Spleen (tissue), 11 donors: ENCODE measurements around the gene EPB41L4B. TPM values are rescaled to one million over a fixed set of nuclear protein-coding genes. Genes with fewer than 3 reads are reported as not detected.

Experiments
- DNase-seq: peaks from one replicate; pipeline ENCODE4 v3.0.0-alpha.2; 2020
- H3K27ac ChIP-seq, 8 donors: fragments of 200-600 bp; sonication (generic) in 7 of 8; 1 replicate in 4 of 8; 2 replicates in 4 of 8; pipeline versions ENCODE4 v1.5.0 to v1.8.0; 2016 to 2021; ENCODE audit warnings: inconsistent platforms in 4 of 8, mild to moderate bottlenecking in 4 of 8, moderate library complexity in 1 of 8
- H3K27me3 ChIP-seq, 7 donors: fragments of 200-600 bp; sonication (generic) in 6 of 7; replicated peaks in 1 of 7; 1 replicate in 4 of 7; 2 replicates in 3 of 7; pipeline versions ENCODE4 v1.5.0 to v1.8.0; 2016 to 2021; ENCODE audit warnings: inconsistent platforms in 3 of 7, mild to moderate bottlenecking in 1 of 7
- H3K36me3 ChIP-seq, 6 donors: fragments of 200-600 bp; sonication (generic) in 5 of 6; 1 replicate in 4 of 6; 2 replicates in 2 of 6; pipeline versions ENCODE4 v1.5.0 to v1.8.0; 2016 to 2021; ENCODE audit warnings: inconsistent platforms in 2 of 6
- H3K4me1 ChIP-seq, 6 donors: fragments of 200-600 bp; sonication (generic) in 5 of 6; 1 replicate in 3 of 6; 2 replicates in 3 of 6; pipeline versions ENCODE4 v1.5.0 to v1.8.0; 2016 to 2021; ENCODE audit warnings: inconsistent platforms in 3 of 6
- H3K4me3 ChIP-seq, 8 donors: fragments of 200-600 bp; sonication (generic) in 7 of 8; 1 replicate in 4 of 8; 2 replicates in 4 of 8; pipeline versions ENCODE4 v1.5.0 to v1.8.0; 2016 to 2021; ENCODE audit warnings: inconsistent platforms in 4 of 8, mild to moderate bottlenecking in 4 of 8, moderate library complexity in 2 of 8
- H3K9me3 ChIP-seq, 8 donors: fragments of 200-600 bp; sonication (generic) in 7 of 8; 1 replicate in 4 of 8; 2 replicates in 4 of 8; pipeline versions ENCODE4 v1.5.0 to v1.8.0; 2016 to 2021; ENCODE audit warnings: inconsistent platforms in 4 of 8
- CTCF ChIP-seq, 11 experiments: fragments of 200-600 bp in 7 of 11; fragments of 450-650 bp in 4 of 11; sonication (generic) in 4 of 11; IDR thresholded peaks in 8 of 11; conservative IDR thresholded peaks in 3 of 11; 1 replicate in 7 of 11; 2 replicates in 4 of 11; pipeline versions ENCODE4 v1.4.0 to v1.8.0; 2016 to 2021; ENCODE audit warnings: antibody characterized with exemption in 11 of 11, inconsistent platforms in 4 of 11, mild to moderate bottlenecking in 1 of 11
- POLR2A ChIP-seq, 3 donors: fragments of 450-650 bp; IDR thresholded peaks; one replicate each; pipeline ENCODE4 v1.5.1; 2017; ENCODE audit warnings: antibody characterized with exemption in 3 of 3, mild to moderate bottlenecking in 1 of 3
- POLR2AphosphoS5 ChIP-seq, 3 donors: sonication (generic); formaldehyde crosslinking; IDR thresholded peaks; one replicate each; pipeline ENCODE4 v1.5.1; 2017; ENCODE audit warnings: antibody characterized with exemption in 3 of 3
- WGBS, 5 donors: extraction: QIAGEN DNeasy Blood & Tissue Kit in 3 of 5; methylation state at CpG; one replicate each; pipeline versions ENCODE4 v1.1.5 to v1.1.7; 2013 to 2018; 5-methylcytosine and 5-hydroxymethylcytosine counted together
- intact Hi-C: fragments of 100-400 bp; cut with DNase I; formaldehyde crosslinking; loops from one replicate; pipeline ENCODE4 v1.15.0; 2023; ENCODE audit warnings: low total_unique reads
- polyA plus RNA-seq, 3 donors: library from polyadenylated mRNA; stranded (reverse); fragments of 200-250 nt; gene quantifications; one replicate each; pipeline ENCODE4 v1.2.1, GENCODE V29; 2013
- total RNA-seq, 7 donors: library from RNA; depleted of rRNA in 3 of 7; stranded (reverse); fragments of >200 nt in 3 of 7; fragmentation: NEBNext Ultra II Directional in 4 of 7; extraction: Animal tissue kit (Norgen Biotek cat#: 25700) in 4 of 7; gene quantifications; one replicate each; pipeline versions ENCODE4 v1.1.0 to v1.2.1, GENCODE V29; 2016 to 2021
- donor health status: healthy with polysubstance abuse.
- donor health status: DM: no; HTN: no; CAD: no; lungs with moderate emphysema.
- donor health status: DM: no; HTN: no; CAD: no.
- donor health status: Bipolar disorder and iron deficiency.
- donor health status: healthy.
- donor health status: DM: no; HTN: no; CAD: no.
- donor health status: DM: yes; HTN: yes; CAD: no.

EPB41L4B gene
- total and polyA plus RNA-seq, 10 donors = 0.02 to 0.43 (median 0.18) TPM; not detected in 3

- intact Hi-C loops = no loop called here
These were observed 18.3 kb downstream of the EPB41L4B start for GRCh38 chr9:109302606-109303005.

GRCh38 chr9:109301012-109301411, 19.8 kb downstream of the EPB41L4B start:
- no peak for DNase-seq
- 79 to 89% (median 86%) methylated on average over 2 of the region's 2 CpGs for WGBS, 5 donors
- Histone ChIP-seq H3K4me3 (no peak overlapping the region), H3K27ac (no peak overlapping the region), H3K27me3 (peaks cover 0 to 21% (median 0%) of the 10 kb centered on the region in 7 donors), H3K4me1 (peaks cover 0 to 2% (median 0%) of the 10 kb centered on the region in 6 donors), H3K36me3 (no peaks in the 10 kb centered on the region), H3K9me3 (no peaks in the 10 kb centered on the region)
- intact Hi-C loops = no loop called here
- TF ChIP-seq POLR2A (IDR thresholded peaks at IDR 0.05) (no peak), CTCF (IDR thresholded peaks at IDR 0.05 in 8 of 11, conservative IDR thresholded peaks at IDR 0.05 in 3 of 11) (no peak), POLR2AphosphoS5 (IDR thresholded peaks at IDR 0.05) (no peak)

More at GRCh38 chr9:109302606-109303005, 18.3 kb downstream of the EPB41L4B start:
- Histone ChIP-seq H3K27me3 (peaks cover 0 to 24% (median 0%) of the 10 kb centered on the region in 7 donors), H3K4me3 (no peak overlapping the region), H3K36me3 (no peaks in the 10 kb centered on the region), H3K4me1 (no peaks in the 10 kb centered on the region), H3K27ac (no peak overlapping the region), H3K9me3 (no peaks in the 10 kb centered on the region)
- TF ChIP-seq POLR2AphosphoS5 (IDR thresholded peaks at IDR 0.05) (no peak), POLR2A (IDR thresholded peaks at IDR 0.05) (no peak), CTCF (IDR thresholded peaks at IDR 0.05 in 8 of 11, conservative IDR thresholded peaks at IDR 0.05 in 3 of 11) (no peak)
- no peak for DNase-seq
- 89 to 94% (median 90%) methylated on average over 5 of the region's 5 CpGs for WGBS, 5 donors

GRCh38 chr9:109299891-109300290, 21.0 kb downstream of the EPB41L4B start:
- WGBS, 5 donors = 82 to 92% (median 87%) methylated on average over 11 of the region's 11 CpGs
- H3K9me3 ChIP-seq = no peaks in the 10 kb centered on the region
- intact Hi-C loops = no loop called here
- H3K27ac ChIP-seq = no peak overlapping the region
- H3K36me3 ChIP-seq = no peaks in the 10 kb centered on the region
- no peak overlapping the region for H3K4me3 ChIP-seq
- peaks cover 0 to 16% (median 0%) of the 10 kb centered on the region in 7 donors for H3K27me3 ChIP-seq
- TF ChIP-seq CTCF (IDR thresholded peaks at IDR 0.05 in 8 of 11, conservative IDR thresholded peaks at IDR 0.05 in 3 of 11) = no peak
- TF ChIP-seq POLR2AphosphoS5 (IDR thresholded peaks at IDR 0.05) = no peak
- no peak for TF ChIP-seq POLR2A (IDR thresholded peaks at IDR 0.05)
- DNase-seq = no peak
- H3K4me1 ChIP-seq = peaks cover 0 to 4% (median 0%) of the 10 kb centered on the region in 6 donors

GRCh38 chr9:109297899-109298298, 23.0 kb downstream of the EPB41L4B start:
- peaks cover 0 to 15% (median 0%) of the 10 kb centered on the region in 7 donors for H3K27me3 ChIP-seq
- H3K9me3 ChIP-seq = no peaks in the 10 kb centered on the region
- H3K4me3 ChIP-seq = no peak overlapping the region
- no peak for TF ChIP-seq POLR2AphosphoS5 (IDR thresholded peaks at IDR 0.05)
- TF ChIP-seq POLR2A (IDR thresholded peaks at IDR 0.05) = no peak
- WGBS, 5 donors = 11 to 33% (median 18%) methylated on average over 1 of the region's 1 CpG
- H3K4me1 ChIP-seq = peaks cover 0 to 4% (median 0%) of the 10 kb centered on the region in 6 donors
- DNase-seq = no peak
- no peaks in the 10 kb centered on the region for H3K36me3 ChIP-seq
- no peak overlapping the region for H3K27ac ChIP-seq
- intact Hi-C loops = no loop called here
